GM10847 (cell line): Measurements from ENCODE around the gene TEX22.

Experiments used
- POLR2A ChIP-seq: IDR thresholded peaks from 2 replicates; pipeline ENCODE4 v1.6.1; 2011; ENCODE audit not compliant: insufficient read length; ENCODE audit errors: extremely low read depth

Gene TEX22

DNA sequence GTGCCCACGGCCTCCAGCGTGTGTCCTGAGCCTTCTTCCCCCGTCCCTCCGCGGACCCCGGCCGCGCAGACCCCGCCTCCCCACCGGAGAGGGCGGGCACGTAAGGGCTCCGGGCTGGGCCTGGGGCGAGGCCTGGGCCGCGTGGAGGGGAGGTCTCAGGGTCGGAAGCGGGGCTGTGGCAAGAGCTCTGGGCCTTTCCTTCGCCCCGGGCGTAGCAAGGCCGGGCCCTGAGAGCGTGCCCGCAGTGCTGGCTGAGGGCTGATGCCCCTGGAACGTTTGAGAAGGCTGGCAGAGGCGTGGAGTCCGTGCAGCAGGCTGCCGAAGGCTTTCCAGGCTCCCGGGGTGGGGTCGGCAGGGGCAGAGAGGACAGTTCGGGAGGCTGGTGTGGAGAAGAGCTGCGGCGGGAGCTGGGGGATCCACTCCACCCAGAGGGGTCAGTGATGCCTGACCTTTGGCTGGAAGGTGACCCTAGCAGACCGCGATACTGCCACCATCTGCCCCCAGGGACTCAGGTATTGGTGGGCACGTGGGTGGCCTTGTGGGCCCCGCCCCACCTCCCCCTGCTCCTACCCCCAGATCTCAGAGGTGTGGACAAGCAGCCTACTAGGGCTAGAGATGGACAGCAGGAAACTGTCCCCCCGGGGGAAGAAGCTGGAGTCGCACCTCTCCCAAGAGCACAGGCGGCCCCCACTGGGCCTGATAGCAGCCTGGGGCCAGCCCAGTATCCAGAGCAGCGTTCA lies 558 bp downstream of the TEX22 start:
- TF ChIP-seq POLR2A, result no peak

- TF ChIP-seq POLR2A, result no peak
These were observed 1.1 kb downstream of the TEX22 start for GRCh38 chr14:105399466-105399775.

- TF ChIP-seq POLR2A, result no peak
These were observed 1.7 kb downstream of the TEX22 start for GRCh38 chr14:105400016-105400415.

DNA sequence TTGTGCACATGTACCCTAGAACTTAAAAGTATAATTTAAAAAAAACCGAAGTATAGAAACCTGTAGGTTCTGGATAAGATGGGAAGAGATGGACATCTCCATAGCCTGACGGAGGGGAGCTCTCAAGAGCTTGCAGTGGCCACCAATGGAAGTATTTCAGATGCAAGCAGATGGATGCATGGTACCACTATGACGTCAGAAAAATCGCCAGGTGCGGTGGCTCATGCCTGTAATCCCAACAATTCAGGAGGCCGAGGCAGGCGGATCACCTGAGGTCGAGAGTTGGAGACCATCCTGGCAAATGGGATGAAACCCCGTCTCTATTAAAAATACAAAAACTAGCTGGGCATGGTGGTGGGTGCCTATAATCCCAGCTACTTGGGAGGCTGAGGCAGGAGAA lies 3.4 kb downstream of the TEX22 start:
- no peak for TF ChIP-seq POLR2A

- no peak for TF ChIP-seq POLR2A
These were observed 10.3 kb downstream of the TEX22 start for GRCh38 chr14:105408592-105408991.

DNA sequence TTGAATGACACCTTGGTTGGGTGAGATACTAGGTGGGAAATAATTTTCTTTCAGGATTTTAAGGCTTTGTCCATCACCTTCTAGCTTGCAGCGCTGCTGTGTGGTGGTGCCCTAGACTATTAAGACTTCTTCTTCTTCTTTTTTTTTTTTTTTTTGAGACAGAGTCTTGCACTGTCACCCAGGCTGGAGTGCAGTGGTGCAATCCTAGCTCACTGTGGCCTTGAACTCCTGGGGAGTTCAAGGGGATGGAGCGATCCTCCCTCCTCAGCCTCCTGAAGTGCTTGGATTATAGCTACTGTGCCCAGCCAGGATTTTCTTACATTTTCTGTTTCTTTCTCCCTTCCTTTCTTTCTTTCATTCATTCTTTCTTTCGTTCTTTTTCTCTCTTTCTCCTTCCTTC lies 11.0 kb downstream of the TEX22 start:
- TF ChIP-seq POLR2A, result no peak

GRCh38 chr14:105410642-105411016 lies 12.3 kb downstream of the TEX22 start:
- no peak for TF ChIP-seq POLR2A

GRCh38 chr14:105411017-105411941 lies 12.9 kb downstream of the TEX22 start:
- TF ChIP-seq POLR2A, result no peak

DNA sequence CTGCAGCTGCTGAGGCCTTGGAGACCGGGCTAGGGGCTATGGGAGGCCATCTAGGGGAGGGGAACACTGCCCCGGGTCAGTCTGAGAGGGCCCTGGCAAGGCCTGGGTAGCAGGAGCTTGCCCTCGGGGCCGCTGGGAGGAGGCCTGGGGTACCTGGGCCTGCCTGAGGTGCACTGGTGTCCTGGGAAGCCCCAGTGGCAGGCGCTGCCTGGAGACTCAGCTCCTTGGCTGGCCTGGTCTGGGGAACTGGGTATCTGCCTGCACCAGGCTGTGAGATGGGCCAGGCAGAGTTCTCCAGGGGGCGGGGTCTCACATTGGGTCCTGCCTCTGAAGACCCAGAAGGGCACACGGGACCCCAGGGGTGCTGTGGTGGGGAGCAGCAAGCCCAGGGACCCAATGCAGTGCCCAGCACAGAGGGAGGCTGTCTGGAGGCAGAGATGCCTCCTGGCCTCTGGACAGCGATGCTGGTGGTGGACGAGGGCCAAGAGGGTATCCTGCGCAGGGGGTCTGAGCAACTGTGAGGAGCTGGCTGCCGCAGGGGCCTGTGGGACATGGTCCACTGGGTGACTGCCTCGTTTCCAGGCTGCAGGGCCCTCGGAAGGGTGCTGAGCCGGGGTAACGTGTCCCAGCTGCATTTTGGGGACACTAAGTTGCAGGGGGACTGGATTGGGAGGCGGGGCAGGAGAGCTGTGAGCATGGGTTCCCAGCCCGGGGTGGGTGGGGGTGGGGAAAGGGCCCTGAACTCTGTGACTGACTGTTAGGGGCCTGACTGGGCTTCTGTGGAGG lies 13.8 kb downstream of the TEX22 start:
- TF ChIP-seq POLR2A, result no peak

- TF ChIP-seq POLR2A, result no peak
These were observed 14.6 kb downstream of the TEX22 start for GRCh38 chr14:105412771-105413543.

- TF ChIP-seq POLR2A, result no peak
These were observed 15.2 kb downstream of the TEX22 start for GRCh38 chr14:105413544-105413886.

GRCh38 chr14:105414456-105415371 lies 16.4 kb downstream of the TEX22 start:
- TF ChIP-seq POLR2A, result no peak

GRCh38 chr14:105415481-105416428 lies 17.4 kb downstream of the TEX22 start:
- TF ChIP-seq POLR2A, result no peak

DNA sequence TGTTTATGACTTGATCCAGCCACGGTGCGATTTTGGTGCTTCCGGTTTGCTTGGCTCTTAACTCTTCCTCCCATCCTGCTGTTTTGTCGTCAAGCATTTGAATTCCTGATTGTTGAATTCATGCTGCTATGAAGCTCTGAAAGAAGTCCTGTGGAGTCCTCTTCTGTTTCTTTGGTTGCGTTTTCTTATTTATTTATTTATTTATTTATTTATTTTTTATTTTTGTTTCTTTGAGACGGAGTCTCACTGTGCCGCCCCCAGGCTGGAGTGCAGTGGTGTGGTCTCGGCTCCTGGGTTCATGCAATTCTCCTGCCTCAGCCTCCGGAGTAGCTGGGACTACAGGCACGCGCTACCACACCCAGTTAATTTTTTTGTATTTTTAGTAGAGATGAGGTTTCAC lies 18.3 kb downstream of the TEX22 start:
- no peak for TF ChIP-seq POLR2A
